Breast epithelium (tissue), 4 donors: ENCODE data around the gene TUBB1. TPM values are rescaled to one million over a fixed set of nuclear protein-coding genes. Genes with fewer than 3 reads are reported as not detected.

Experiments used
- DNase-seq, 2 donors: peaks; one replicate each; pipeline ENCODE4 v3.0.0-alpha.2; 2019; ENCODE audit warnings: low spot score in 2 of 2
- H3K27ac ChIP-seq, 2 donors: fragments of 200-600 bp; sonication (generic) in 1 of 2; one replicate each; pipeline ENCODE4 v1.5.1; 2016 to 2019; ENCODE audit warnings: mild to moderate bottlenecking in 1 of 2
- H3K27me3 ChIP-seq, 2 donors: fragments of 200-600 bp; sonication (generic) in 1 of 2; one replicate each; pipeline versions ENCODE4 v1.5.1 to v1.6.0; 2017 to 2019; ENCODE audit warnings: control low read depth in 1 of 2, mild to moderate bottlenecking in 1 of 2
- H3K36me3 ChIP-seq: fragments of 200-600 bp; one replicate; pipeline ENCODE4 v1.5.1; 2019
- H3K4me1 ChIP-seq, 2 donors: fragments of 200-600 bp; sonication (generic); one replicate each; pipeline ENCODE4 v1.5.1; 2016 to 2019; ENCODE audit warnings: control low read depth in 1 of 2
- H3K4me3 ChIP-seq, 3 donors: fragments of 200-600 bp; sonication (generic); 1 replicate in 2 of 3; 2 replicates in 1 of 3; pipeline ENCODE4 v1.5.1; 2016 to 2019; ENCODE audit warnings: mild to moderate bottlenecking in 3 of 3, moderate library complexity in 2 of 3
- H3K9me3 ChIP-seq, 2 donors: fragments of 200-600 bp; sonication (generic) in 1 of 2; one replicate each; pipeline ENCODE4 v1.5.1; 2016 to 2019; ENCODE audit warnings: control low read depth in 1 of 2
- CTCF ChIP-seq, 3 donors: fragments of 450-650 bp; IDR thresholded peaks; one replicate each; pipeline ENCODE4 v1.5.1; 2016 to 2017; ENCODE audit warnings: antibody characterized with exemption in 3 of 3, mild to moderate bottlenecking in 3 of 3, moderate library complexity in 3 of 3
- POLR2A ChIP-seq: fragments of 450-650 bp; IDR thresholded peaks from one replicate; pipeline ENCODE4 v1.6.1; 2016; ENCODE audit warnings: antibody characterized with exemption, mild to moderate bottlenecking, moderate library complexity
- POLR2AphosphoS5 ChIP-seq, 3 donors: sonication (generic); formaldehyde crosslinking; IDR thresholded peaks; one replicate each; pipeline ENCODE4 v1.6.1; 2017; ENCODE audit warnings: antibody characterized with exemption in 3 of 3
- intact Hi-C: fragments of 100-400 bp; cut with DNase I; formaldehyde crosslinking; loops from one replicate; pipeline ENCODE4 v1.15.1; 2023; ENCODE audit warnings: low total_unique reads
- total RNA-seq, 3 donors: library from RNA; depleted of rRNA; stranded (reverse); fragments of >200 nt; gene quantifications; one replicate each; pipeline ENCODE4 v1.1.0, GENCODE V29; 2016

The TUBB1 gene
- total RNA-seq, 3 donors from 2014 or later, result 0.16 TPM; not detected in 2

- intact Hi-C loops, result no loop called here
Observed at GRCh38 chr20:59018817-59019216, 412 bp upstream of the TUBB1 start.

GRCh38 chr20:59020938-59021551, 1.8 kb downstream of the TUBB1 start:
- Histone ChIP-seq H3K4me1 (no peaks in the 10 kb centered on the region), H3K9me3 (no peaks in the 10 kb centered on the region), H3K4me3 (no peak overlapping the region), H3K36me3 (no peaks in the 10 kb centered on the region), H3K27ac (peak overlapping the region in 1 of 2 donors; percentile 10), H3K27me3 (no peaks in the 10 kb centered on the region)
- TF ChIP-seq CTCF (IDR thresholded peaks at IDR 0.05) (no peak), POLR2AphosphoS5 (IDR thresholded peaks at IDR 0.05) (no peak), POLR2A (no peak)
- DNase-seq, result no peak
- intact Hi-C loops, result no loop called here

More at GRCh38 chr20:59018817-59019216, 412 bp upstream of the TUBB1 start:
- Histone ChIP-seq H3K4me3 (no peak overlapping the region), H3K9me3 (no peaks in the 10 kb centered on the region), H3K36me3 (no peaks in the 10 kb centered on the region), H3K27ac (no peak overlapping the region), H3K4me1 (no peaks in the 10 kb centered on the region), H3K27me3 (no peaks in the 10 kb centered on the region)
- DNase-seq, result no peak
- TF ChIP-seq POLR2A, result no peak

- intact Hi-C loops, result no loop called here
- no peak for DNase-seq
- no peak overlapping the region for H3K27ac ChIP-seq
- no peak overlapping the region for H3K4me3 ChIP-seq
- no peaks in the 10 kb centered on the region for H3K9me3 ChIP-seq
- TF ChIP-seq CTCF (IDR thresholded peaks at IDR 0.05) (no peak), POLR2AphosphoS5 (IDR thresholded peaks at IDR 0.05) (no peak), POLR2A (no peak)
- no peaks in the 10 kb centered on the region for H3K4me1 ChIP-seq
- no peaks in the 10 kb centered on the region for H3K36me3 ChIP-seq
- no peaks in the 10 kb centered on the region for H3K27me3 ChIP-seq
Observed at GRCh38 chr20:59022754-59023153, 3.5 kb downstream of the TUBB1 start.

GRCh38 chr20:59023616-59024015, 4.4 kb downstream of the TUBB1 start:
- Histone ChIP-seq H3K9me3 (no peaks in the 10 kb centered on the region), H3K27ac (no peak overlapping the region), H3K36me3 (no peaks in the 10 kb centered on the region), H3K4me1 (no peaks in the 10 kb centered on the region), H3K4me3 (no peak overlapping the region), H3K27me3 (no peaks in the 10 kb centered on the region)
- TF ChIP-seq POLR2A, result no peak
- TF ChIP-seq POLR2AphosphoS5 (IDR thresholded peaks at IDR 0.05), result no peak
- no peak for TF ChIP-seq CTCF (IDR thresholded peaks at IDR 0.05)
- no peak for DNase-seq
- intact Hi-C loops, result no loop called here

- H3K27ac ChIP-seq, result no peak overlapping the region
- H3K4me1 ChIP-seq, result no peaks in the 10 kb centered on the region
- intact Hi-C loops, result no loop called here
- no peak for TF ChIP-seq POLR2AphosphoS5 (IDR thresholded peaks at IDR 0.05)
- no peak for TF ChIP-seq CTCF (IDR thresholded peaks at IDR 0.05)
- no peak for TF ChIP-seq POLR2A
- H3K27me3 ChIP-seq, result no peaks in the 10 kb centered on the region
- no peaks in the 10 kb centered on the region for H3K9me3 ChIP-seq
- no peak for DNase-seq
- no peaks in the 10 kb centered on the region for H3K36me3 ChIP-seq
- H3K4me3 ChIP-seq, result no peak overlapping the region
Observed at GRCh38 chr20:59024111-59024530, 4.9 kb downstream of the TUBB1 start.

- no peaks in the 10 kb centered on the region for H3K9me3 ChIP-seq
- no peak for DNase-seq
- no peaks in the 10 kb centered on the region for H3K4me1 ChIP-seq
- H3K27ac ChIP-seq, result no peak overlapping the region
- no peaks in the 10 kb centered on the region for H3K36me3 ChIP-seq
- no peak overlapping the region for H3K4me3 ChIP-seq
- intact Hi-C loops, result no loop called here
- no peaks in the 10 kb centered on the region for H3K27me3 ChIP-seq
- no peak for TF ChIP-seq CTCF (IDR thresholded peaks at IDR 0.05)
- no peak for TF ChIP-seq POLR2A
- no peak for TF ChIP-seq POLR2AphosphoS5 (IDR thresholded peaks at IDR 0.05)
Observed at GRCh38 chr20:59025086-59025485, 5.9 kb downstream of the TUBB1 start.
